GM15510 (cell line): Measurements from ENCODE around the gene GALNTL6.

Experiments used
- POLR2A ChIP-seq: IDR thresholded peaks from 3 replicates; pipeline ENCODE4 v1.6.1; 2011; ENCODE audit warnings: borderline replicate concordance; ENCODE audit not compliant: insufficient read length; ENCODE audit errors: extremely low read depth

GALNTL6 gene

GRCh38 chr4:172982151-172982590 is 1169.0 kb downstream of the GALNTL6 start:
- no peak for TF ChIP-seq POLR2A

DNA sequence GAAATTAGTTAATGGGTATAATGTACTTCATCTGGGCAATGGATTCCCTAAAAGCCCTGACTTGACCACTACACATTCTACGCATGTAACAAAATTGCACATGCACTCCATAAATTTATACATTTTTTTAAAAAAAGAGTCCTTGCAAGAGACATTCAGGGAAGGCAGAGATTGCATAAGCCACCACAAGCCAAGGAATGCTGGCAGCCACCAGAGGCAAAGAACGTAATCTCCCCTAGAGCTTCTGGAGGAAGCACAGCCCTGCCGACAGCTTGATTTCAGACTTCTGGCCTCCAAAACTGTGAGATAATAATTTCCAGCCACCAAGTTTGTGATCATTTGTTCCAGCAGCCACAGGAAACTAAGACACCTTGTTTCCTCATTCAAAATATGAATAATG is 1169.8 kb downstream of the GALNTL6 start:
- TF ChIP-seq POLR2A = no peak

GRCh38 chr4:172983631-172984030 is 1170.4 kb downstream of the GALNTL6 start:
- TF ChIP-seq POLR2A = no peak

DNA sequence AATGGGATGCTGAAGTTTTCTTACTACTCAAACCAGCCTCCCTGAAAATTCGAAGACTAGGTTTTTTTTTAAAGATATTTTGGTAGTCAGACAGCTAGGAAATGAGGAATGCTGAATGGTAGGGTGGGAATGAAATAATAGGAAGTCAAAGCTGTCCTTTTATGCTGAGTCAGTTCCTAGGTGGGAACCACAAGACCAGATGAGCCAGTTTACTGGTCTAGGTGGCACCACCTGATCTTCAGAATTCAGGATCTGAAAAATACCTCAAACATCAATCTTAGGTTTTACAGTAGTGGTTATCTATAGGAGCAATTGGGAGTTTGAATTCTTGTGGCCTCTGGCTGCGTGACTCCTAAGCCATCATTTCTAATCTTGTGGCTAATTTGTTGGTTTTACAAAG is 1172.3 kb downstream of the GALNTL6 start:
- TF ChIP-seq POLR2A = no peak

- no peak for TF ChIP-seq POLR2A
Observed at GRCh38 chr4:172986114-172986513, 1172.9 kb downstream of the GALNTL6 start.

- TF ChIP-seq POLR2A = no peak
Observed at GRCh38 chr4:172989984-172990820, 1177.0 kb downstream of the GALNTL6 start.

DNA sequence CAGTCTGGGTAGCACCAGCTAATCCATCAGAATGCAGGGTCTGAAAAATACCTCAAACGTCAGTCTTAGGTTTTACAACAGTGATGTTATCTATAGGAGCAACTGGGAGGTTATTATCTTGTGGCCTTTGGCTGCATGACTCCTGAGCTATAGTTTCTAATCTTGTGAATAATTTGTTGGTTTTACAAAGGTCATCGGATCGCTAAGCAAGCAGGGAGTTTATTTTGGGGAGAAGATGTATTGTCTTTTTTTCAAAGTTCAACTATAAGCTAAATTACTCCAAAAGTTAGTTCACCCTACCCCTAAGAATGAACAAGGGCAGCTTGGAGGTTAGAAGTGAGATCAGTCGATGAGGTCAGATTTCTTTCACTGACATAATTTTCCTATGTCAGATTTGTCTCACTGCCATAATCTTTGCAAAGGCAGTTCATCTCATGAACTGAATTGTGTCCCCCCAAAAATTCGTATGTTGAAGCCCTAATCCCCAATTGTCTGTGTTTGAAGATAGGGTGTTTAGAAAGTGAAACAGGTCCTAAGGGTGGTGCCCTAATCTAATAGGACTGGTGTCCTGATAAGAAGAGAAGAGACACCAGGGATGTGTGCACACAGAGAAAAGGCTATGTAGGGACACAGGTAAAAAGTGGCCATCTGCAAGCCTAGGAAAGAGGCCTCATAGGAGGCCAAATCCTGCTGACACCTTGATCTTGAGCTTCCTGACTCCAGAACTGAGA is 1179.6 kb downstream of the GALNTL6 start:
- TF ChIP-seq POLR2A = no peak

DNA sequence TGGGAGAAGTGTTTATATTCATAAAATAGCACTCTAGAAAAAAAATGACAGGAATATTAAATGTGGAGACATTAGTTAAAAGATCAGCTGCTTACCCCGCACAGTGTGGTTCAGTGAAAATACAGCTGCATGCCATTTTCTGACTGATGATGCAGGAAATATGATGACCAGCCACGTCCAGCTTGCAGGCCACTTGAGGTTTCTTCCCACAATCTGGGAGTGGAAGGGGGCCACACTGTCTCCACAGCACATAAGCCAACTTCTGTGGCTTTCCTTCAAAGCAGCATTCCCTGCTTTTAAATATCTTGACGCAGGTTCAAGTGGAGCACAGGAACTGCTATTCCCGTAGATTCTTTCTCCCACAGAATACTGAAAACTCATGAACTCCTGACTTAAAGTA is 1182.0 kb downstream of the GALNTL6 start:
- no peak for TF ChIP-seq POLR2A

GRCh38 chr4:172995704-172996103 is 1182.5 kb downstream of the GALNTL6 start:
- TF ChIP-seq POLR2A = no peak

- no peak for TF ChIP-seq POLR2A
Observed at GRCh38 chr4:172996571-172997216, 1183.5 kb downstream of the GALNTL6 start.

DNA sequence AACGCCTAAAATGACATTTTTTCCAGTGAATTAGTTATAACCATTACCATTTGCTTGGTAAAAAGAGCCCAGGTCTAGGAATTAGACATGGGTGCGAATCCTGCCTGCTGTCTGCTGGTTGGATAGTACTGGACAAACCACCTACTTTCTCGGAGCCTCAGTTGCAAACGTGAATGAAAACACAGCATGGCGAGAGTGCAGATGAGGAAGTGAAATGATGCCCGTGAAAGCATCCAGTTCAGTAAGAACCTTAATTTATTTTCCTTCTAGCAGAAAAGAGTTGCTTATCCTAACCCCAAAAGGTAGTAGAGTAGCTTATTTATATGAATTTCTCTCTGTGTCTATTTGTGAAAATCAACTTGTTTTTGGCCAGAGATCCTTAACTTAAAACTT is 1184.0 kb downstream of the GALNTL6 start:
- TF ChIP-seq POLR2A = no peak

DNA sequence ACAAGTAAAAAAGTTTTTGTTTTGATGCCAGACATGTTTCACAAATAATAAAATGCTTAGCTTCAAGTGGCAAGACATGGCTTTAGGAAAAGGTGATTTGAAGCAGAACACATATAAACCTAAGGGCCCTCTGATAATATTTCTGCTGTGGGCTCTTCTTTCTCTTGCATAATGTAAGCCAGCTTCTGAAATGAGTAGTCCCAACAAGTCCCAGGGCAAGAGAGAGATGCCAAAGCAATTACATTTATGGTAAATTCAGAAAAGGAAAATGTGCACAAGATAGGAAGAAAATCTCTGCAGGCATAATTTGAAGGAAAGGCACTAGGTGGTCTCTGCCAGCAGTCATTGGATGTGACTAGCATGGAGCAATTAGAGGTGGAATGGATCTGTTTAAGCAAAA is 1184.7 kb downstream of the GALNTL6 start:
- no peak for TF ChIP-seq POLR2A

DNA sequence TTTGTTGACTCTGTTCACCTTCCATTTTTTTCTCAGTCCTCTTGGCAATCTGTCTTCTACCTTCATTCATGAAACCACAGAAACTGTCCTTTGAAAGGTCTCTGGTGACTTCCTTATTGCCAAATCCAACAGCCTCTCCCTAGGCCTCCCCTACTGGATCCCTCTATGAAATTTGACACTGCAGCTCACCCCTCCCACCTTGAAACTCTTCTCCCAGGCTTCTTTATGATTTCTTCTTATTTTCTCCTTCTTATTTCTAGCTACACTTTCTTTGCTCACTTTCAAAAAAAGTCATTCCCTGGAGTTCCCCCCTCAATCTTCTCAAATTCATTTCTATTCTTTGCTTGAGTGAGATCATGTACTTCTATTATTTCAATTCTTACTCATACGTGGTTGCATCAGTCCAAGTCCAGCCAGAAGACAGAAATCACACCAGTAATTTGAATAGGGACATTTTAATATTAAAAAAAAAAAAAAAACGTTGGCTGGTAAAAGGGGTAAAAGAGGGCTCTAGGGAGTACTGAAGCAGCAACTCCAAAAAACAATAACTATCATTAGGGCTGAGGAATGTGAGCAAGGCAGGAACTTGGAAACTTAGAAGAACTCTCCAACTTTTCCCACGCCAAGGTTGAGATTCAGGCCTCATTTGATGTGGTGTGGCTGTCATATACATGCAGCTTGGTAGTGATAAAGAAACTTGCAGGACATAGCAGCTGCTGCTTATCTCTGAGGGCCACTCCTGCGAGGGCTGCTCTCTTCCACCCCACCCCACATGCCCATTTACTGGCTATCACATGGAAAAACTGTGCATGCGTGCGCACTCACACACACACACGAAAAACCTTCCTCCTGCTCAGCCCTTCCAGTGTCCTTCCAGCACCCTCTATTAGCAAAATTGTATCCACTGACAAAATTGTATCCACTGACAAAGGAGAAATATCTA is 1185.6 kb downstream of the GALNTL6 start:
- no peak for TF ChIP-seq POLR2A

DNA sequence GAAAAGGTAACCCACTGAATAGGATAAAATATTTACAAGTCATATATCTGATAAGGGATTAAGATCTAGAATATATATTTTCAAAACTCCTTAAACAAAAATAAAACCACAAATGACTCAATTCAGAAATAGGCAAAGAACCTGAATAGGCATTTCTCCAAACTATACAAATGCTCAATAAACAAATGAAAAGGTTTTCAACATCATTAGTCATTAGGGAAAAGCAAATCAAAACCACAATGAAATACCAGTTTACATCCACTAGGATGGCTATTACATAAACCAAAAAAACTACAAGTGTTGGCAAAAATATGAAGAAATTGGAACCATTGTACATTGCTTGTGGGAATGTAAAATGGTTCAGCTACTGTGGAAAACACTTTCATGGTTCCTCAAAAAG is 1188.4 kb downstream of the GALNTL6 start:
- no peak for TF ChIP-seq POLR2A
